HG03378 (cell line): ENCODE measurements around the gene VGLL4.

Source experiments
- ATAC-seq: cut with Tn5 transposase; IDR thresholded peaks from one replicate; pipeline ENCODE4 v1.9.1; 2021; ENCODE audit warnings: mild to moderate bottlenecking, moderate library complexity; ENCODE audit not compliant: unreplicated experiment

The VGLL4 gene

DNA sequence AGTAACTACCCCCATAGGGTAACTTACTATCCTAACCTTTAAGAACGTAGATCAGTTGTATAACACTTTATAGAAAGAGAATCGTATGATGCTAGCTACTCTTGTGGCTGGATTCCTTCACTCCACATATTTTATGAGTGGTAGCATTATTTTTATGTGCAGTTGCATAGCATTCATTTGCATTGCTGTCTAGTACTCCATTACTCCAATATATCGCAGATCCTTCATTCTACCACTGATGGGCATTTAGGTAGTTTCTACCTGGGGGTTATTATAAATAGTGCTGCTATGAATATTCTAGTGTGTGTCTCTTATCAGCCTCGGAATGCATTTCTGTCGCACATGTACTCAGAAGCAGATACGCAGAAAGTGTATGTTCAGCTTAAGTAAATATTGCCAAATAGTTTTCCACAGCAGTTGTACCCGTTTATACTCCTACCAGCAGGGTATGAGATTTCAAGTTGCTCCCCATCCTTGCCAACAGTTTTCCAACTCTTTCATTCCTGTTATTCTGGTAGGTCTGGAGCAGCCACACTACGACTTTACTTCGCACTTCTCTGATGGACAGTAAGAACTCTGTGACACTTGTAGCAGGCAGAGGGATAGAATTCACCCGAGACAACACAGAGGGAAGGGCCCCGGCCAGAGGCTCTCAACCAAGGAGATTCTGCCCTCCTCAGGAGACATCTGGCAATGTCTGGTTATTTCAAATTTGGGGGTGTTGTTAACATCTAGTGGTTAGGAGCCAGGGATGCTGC is 9.8 kb upstream of the VGLL4 start:
- ATAC-seq: no peak

DNA sequence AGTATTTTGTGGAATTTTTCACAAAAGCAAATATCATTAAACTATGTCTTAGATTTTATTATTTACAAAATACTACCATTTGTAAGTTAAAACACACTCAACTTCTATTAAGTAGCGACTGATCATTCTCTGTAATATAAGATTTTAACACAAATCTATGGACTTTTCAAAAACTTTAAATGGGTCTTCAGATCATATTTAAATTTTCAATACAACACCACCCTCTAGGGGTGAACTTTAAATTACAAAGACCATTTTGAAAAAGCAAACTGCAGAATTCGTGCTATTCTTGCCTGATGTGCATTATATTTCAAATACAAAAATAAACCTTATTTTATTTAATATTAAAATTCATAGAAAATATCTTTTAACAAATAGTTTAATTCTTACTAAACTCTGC is 8.2 kb upstream of the VGLL4 start:
- no peak for ATAC-seq

DNA sequence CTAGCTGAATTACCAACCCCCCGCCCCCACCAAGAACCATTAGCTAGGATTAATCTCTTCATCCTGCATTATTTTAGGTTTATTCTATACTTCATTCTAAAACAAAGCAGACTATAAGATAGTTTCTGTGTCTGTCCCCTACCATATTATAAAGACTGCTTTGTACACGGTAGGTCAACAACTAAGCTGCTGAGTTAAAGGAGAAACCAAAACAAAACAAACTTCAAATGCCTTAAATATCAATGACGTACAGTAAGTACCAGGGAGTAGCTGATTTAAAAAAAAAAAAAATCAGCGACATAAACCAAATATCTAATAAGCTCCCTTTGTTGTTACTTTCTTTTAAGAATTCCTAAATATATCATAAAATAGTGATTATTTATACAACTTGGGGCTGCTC is 7.8 kb upstream of the VGLL4 start:
- no peak for ATAC-seq

DNA sequence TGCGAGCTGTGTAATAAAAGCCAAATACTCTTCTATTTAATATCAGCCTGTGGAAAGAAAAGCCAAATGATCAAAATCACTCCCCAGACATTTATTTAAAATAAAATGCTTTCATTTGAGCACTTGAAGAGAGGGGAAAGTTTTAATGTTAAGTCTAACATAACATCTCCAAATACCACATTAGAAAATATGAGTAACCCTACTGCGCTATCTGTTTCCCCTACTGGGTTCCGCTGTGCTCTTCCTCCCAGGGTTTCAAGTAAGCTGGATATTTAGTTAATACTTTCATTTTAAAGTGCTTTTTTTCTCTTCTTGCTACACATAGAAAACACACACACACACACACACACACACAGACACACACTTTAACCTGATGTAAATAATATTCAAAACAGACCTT is 6.7 kb upstream of the VGLL4 start:
- no peak for ATAC-seq

DNA sequence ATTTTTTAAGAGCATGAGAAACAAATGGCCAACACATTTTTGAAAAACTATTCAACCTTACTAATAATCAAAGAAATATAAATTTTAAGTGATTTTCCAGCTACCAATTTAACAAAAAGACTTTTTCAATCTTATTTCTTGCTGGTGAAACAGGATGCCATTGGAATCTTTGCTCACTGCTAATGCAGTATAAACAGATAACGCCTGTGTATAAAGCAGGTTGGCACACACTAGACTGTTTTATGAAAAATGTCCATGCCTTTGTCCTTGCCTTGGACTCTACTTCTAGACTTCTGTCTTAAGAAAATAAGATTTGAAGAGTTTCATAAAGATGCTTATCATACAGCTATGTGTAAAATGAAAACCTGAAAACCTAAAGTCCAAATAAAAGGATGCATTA is 5.0 kb upstream of the VGLL4 start:
- ATAC-seq: no peak

DNA sequence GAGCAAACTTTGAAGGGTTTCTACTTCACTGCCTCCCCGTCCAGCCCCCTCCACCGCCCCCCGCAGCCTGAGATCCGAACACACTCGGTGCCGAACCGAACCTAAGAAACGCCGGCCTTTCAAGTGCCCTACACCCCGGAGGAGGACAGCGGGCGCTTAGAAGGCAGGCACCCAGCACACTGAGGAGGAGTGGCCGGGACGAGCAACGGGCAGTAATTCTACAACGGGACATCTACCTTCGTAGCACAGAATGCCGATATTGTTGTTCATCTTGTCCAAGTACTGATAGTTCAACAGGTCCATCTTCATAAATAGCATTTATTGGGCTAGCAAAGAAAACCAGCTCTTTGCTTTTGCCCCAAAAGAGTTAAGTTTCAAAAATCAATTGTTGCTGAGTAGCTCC is 513 bp downstream of the VGLL4 start:
- ATAC-seq: no peak

DNA sequence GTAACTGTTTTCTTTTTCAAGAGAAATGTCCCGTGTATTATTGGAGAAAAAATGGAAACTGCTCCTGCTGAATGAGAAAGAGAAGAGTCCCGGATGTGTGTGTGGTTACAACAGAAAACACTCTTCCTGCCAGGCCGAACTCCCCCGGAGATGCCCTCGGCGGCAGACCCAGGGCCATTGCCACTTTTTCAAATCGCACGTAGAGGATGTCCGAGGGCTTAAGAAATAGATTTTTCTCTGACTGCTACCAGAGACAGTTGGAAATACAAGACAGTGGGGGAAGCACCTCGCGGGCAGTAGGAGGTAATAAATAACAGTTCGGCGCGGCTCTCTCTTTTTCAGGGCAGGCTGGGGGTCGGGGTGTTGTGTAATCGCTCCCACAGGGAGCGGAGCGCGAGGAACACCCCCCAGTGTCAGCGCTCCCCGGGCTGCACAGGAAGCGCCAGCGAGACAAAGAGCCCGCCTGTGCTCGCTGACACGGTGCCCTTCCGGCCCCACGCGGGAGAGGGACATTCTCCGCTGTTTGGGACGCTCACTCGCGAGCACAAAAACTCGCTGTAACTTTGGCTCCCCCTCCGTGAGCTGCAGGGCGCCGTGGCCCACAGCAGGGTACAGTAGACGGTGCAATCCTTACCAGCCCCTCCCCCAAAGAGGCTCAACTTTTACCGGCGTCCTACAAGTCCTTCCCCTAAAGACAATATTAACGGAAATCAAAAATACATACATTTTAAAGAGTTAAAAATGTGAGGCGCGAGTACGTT is 1.1 kb downstream of the VGLL4 start:
- ATAC-seq: peak; percentile 69

DNA sequence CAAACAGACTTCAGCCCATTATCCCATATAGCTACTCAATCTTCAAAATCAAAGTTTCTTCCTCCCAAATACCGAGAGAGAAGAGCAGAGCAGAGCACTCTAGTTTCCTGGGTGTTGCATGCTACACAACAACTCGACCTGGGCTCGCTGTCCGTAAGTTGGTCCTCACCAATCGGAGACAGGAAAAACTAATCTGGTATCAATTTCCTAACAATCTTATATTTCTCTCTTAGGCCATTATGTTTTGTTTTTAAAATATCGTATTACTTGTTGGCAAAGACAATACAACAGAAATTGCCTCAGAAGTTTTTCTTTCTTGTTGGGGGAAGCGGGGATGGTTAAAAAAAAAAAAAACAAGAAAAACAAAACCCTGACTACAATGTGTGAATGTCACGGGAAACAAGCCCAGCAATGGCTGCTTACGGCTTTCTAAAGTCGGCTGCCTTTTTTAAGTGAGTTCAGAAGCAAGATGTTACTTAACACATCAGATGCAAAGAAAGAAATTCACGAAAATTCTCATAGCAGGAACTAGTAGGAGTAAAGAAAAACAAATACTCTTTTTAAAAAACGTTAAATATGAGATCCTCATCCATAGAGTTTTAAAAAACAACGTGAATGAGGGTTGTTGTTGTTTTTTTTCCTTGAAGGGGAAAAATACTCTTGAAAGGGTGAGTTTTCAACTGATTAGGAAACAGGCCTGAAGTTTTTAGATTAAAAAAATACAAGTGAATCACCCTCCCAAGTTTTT is 1.9 kb downstream of the VGLL4 start:
- no peak for ATAC-seq

DNA sequence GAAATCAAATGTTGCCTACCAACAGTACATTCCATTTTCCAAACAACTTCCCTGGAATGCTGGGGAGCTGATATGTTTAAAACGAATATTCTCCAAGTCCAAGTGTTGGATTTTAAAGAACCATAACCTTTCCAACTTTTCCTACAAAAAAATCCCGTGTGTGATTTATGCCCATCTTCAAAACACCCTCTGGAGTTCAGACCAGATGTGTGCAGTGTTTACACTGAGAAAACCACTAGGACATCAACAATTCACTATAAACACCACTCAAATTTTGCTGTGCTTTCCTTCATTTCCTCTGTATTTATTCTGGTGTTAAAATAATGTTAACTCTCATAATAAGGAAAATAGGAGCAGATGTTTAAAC is 2.4 kb downstream of the VGLL4 start:
- no peak for ATAC-seq

DNA sequence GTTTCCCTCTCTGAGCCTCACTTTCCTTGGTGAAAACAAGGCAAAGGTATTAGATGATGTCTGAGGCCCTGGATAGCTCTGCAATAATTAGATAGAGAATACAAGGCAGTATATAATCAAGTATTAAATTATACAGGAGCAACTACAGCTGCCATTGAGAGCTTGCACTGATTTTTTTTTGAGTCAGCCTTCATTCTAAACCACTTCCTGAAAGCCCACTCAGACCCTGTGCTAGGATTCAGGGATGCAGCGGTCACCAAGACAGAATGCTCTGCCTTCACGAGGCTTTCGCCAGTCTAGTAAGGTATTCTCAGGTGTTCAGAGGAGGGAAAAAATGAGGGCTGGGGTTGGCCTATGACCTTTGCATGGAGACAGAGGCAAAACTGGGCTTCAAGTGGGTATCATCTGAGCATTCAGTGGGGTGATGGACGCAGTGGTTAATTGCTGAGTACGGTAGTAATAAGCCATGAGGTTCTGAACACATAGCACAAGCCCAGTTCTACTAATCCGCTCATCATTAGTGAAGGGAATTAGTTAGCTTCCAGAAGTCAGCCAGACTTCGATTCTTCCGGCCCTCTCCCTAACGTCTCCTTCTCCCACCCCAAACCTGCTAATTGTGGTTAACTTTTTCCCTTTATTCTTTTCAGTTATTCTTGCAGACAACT is 3.6 kb downstream of the VGLL4 start:
- ATAC-seq: no peak

DNA sequence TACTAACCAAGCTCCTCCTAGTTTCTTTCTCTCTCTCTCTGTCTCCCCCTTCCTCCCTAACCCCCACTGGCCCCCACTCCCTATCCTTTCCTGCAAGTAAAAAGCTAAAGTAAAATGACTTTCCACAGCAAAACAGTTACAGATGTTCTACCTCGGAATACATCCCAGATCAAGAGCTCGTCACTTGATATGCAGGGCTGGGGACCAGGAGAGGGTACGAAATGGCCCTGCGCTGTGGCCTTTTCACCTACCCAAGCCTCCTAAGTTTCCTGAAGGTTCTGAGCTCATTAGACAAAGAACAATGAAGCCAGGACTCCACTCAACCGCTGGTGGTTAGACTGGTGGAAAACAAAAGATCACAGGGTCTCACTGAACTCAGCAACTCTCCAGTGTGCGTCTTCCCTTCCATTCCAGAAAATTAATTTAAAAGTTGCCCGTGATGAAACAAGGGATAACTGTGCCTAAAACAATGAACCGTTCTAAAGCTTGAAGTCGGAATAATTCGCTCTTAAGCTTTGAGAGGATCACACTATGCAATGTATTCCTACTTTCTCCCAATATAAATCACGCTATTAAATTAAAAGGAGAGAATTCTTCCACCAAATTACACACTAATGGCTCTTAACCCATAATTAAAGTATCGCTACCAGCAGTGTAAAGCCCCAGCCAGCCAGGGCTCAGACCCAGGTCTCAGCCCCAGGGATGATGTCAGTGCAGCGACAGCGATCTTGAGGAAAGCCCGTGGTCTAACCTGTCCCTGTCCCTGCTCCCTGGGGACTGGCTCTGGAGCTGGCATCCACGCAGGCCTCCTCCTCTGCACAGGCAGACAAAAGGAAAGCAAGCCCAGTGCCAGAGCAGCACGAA is 5.0 kb downstream of the VGLL4 start:
- no peak for ATAC-seq

DNA sequence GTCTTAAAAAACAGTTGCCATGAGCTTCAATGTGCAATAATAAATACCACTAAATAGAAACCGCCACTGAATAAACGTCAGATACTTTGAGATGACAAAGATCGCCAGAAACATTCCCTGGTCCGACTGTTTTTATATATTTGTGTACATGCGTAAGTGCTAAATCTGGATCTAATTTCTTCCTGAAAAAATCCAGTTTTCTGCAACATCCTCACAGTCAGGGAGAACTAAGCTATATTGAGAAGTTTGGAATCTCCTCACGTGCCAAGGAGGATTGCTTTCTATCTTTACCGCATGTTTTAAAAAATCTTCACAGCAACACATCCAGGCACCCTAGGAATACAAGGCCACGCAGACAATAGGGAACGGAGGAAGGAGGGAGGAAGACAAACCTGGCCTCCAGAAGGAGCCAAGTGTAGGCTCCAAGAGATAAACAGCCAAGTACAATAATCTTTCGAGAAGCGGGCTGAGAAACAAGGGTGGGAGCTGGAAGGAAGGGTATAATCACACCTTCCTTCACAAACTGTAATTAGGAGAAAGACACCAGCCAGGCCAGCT is 5.7 kb downstream of the VGLL4 start:
- ATAC-seq: no peak

DNA sequence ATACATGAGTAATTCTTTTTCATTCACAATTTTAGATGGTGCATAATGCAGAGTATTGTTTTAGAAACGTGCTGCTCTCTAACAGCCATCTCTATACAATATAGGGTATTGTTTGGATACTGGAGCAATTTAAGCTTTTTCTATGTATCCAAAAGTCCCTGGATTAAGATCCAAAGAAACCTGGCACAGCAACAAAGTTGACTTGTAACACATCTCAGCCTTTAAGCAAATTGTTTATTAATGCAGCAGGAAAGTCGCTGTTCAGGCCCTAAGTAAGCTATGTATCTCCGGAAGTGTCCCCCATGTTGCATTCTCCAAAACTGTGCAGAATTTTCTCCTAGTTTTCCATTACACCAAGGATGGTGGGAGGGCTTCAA is 7.3 kb downstream of the VGLL4 start:
- no peak for ATAC-seq

DNA sequence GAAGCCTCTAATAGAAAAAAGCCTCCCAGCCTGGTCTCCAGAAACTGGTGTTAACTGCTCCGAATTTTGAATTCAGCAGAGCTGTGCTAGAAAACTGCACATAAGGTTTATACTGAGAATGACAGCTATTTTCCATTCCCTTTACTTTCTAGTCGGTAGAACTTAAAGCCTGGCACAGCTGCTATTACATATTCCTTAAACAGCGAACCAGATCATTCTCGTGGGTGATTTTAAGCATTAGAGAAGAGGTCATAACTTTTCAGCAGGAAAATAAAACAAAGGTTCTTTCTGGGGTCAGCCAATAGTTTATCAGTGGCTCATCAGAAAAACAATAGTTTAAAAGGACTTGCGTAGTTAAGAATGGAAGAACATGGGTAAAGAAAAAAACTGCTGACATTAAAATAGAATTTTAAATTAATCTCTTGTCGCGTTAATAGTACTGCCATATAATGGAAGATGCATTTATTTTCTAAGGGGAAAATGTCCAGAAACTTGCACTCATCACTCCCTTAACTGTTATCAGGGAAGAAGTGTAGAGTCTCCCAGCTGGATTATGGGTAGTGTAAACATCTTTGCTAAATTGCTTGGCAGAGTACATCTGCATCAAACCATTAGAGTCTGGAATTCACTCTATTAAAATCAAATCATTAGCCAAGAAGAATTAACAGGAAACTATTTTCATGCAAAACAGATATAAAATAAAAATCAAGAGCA is 7.9 kb downstream of the VGLL4 start:
- ATAC-seq: no peak

DNA sequence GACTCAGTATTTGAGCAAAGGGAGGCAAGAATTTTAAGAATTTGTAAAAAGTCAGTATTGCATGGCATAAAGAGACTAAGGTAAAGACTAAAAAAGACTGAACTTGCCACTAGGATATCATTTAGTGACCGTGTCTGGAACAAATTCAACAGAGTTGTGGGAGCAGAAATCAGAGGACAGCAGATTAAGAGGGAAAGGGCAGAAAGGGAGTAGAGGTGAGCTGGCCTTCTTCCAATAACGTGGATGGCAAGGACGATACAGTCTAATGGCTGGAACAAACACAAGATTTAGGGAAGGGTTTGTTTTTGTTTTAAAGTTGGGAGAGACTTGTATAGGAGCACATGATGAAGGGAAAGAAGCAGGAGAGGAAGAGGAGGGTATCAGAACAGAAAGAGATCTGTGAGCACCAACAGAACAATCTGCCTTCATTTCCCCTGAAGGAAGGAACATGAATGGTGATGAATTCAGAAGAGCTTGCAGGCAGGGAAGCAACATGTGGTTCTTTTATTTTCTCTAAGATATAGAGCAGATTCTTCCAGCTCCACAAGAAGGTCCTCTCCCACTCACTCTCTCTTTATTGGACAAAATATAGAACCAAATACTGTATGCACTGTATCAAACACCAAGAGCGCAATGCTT is 8.6 kb downstream of the VGLL4 start:
- no peak for ATAC-seq

DNA sequence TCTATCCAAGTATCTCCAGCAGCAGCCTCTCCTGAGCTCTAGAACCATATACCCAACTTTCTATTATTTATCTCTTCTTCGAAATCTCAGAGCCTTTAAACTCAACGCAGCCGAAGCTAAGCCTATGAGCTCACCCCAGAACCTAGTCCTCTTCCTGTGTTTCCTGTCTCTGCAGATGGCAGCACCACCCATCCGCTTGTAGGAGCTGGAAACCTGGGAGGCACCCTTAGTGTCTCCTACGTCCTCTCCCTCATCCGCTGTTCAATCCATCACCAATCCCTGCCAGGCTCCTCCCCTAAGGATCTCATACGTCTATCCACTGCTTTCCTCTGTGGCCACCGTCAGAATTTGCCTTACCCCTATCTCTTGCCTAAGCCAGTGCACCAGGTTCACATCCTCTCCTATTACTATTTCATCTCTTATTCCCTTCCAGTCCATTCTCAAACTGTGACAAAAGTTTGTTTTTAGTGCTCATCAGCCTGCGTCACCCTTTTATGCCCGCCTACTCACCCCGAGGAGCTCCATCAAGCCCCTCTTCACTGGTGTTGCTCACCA is 9.6 kb downstream of the VGLL4 start:
- no peak for ATAC-seq

DNA sequence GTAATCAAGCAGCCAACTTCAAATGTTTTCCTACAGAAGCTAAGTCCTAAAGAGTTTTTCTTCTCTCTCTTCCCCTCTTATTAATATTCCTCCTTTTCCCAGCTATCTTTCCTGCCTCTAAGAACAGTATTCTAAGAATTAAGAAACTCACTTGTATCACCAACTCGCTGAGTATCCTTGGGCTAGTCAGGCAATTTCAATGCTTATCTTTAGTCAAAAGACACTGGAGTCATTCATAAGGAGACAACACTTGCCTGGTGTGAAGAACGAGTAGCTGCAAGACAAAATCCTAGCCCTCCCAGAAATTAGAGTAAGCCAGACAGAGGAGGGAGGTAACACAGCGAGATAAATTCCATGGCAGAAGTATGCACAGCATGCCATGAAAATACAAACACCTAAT is 10.7 kb downstream of the VGLL4 start:
- ATAC-seq: no peak

DNA sequence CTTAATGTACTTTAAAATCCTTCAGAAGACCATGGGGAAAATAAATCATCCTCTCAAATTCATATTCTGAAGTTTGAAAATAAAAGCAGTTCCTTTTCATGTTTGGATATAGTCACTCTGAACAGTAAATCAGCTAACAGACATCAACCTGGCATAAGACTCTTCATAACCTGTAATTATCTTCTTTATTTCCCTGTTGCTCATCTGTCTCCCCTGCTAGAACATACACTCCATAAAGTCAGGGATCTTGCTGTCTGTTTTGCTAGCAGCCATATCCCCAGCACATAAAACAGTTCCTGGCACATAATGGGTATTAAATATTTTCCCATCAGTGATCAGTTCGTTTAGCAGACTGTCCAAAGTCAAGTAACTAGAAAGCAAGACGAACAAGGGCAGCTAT is 11.2 kb downstream of the VGLL4 start:
- no peak for ATAC-seq

DNA sequence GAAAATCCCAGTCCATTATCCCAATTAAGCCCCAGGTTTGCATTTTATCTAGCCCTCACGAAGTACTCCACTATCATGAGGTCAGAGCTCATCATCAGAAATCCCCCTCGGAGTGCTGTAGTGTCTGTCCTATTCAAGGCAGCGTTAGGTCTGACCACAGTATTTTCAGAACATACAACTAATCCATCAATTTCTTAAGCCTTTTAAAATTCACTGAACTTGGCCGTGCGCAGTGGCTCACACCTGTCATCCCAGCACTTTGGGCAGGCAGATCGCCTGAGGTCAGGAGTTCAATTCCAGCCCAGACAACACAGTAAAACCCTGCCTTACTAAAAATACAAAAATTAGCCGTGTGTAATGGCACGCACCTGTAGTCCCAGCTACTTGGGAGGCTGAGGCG is 11.9 kb downstream of the VGLL4 start:
- no peak for ATAC-seq
